Measurements from ENCODE around the gene LHPP.

GRCh38 chr10:124572751-124573150 lies 111.1 kb downstream of the LHPP start:
- TF ChIP-seq CTCF (tag by site-specific recombination; IDR thresholded peaks at IDR 0.05) (no peak), YY1 (tag by site-specific recombination; IDR thresholded peaks at IDR 0.05) (no peak), ZSCAN23 (tag by site-specific recombination; IDR thresholded peaks at IDR 0.05) (no peak), ZNF558 (tag by site-specific recombination; IDR thresholded peaks at IDR 0.05) (no peak), ZNF660 (tag by site-specific recombination; IDR thresholded peaks at IDR 0.05) (no peak), ZNF785 (tag by site-specific recombination; IDR thresholded peaks at IDR 0.05) (no peak), RBAK (tag by site-specific recombination; IDR thresholded peaks at IDR 0.05) (no peak), SP2 (tag by site-specific recombination; IDR thresholded peaks at IDR 0.05) (no peak), ZNF776 (tag by site-specific recombination; IDR thresholded peaks at IDR 0.05; ENCODE audit: borderline replicate concordance) (no peak), ZNF132 (tag by site-specific recombination; IDR thresholded peaks at IDR 0.05; ENCODE audit: borderline replicate concordance) (no peak), SETDB1 (IDR thresholded peaks at IDR 0.05; ENCODE audit: insufficient read length, low read length) (no peak), KLF10 (tag by site-specific recombination; IDR thresholded peaks at IDR 0.05) (no peak)
- TF ChIP-seq, protein P1, sequence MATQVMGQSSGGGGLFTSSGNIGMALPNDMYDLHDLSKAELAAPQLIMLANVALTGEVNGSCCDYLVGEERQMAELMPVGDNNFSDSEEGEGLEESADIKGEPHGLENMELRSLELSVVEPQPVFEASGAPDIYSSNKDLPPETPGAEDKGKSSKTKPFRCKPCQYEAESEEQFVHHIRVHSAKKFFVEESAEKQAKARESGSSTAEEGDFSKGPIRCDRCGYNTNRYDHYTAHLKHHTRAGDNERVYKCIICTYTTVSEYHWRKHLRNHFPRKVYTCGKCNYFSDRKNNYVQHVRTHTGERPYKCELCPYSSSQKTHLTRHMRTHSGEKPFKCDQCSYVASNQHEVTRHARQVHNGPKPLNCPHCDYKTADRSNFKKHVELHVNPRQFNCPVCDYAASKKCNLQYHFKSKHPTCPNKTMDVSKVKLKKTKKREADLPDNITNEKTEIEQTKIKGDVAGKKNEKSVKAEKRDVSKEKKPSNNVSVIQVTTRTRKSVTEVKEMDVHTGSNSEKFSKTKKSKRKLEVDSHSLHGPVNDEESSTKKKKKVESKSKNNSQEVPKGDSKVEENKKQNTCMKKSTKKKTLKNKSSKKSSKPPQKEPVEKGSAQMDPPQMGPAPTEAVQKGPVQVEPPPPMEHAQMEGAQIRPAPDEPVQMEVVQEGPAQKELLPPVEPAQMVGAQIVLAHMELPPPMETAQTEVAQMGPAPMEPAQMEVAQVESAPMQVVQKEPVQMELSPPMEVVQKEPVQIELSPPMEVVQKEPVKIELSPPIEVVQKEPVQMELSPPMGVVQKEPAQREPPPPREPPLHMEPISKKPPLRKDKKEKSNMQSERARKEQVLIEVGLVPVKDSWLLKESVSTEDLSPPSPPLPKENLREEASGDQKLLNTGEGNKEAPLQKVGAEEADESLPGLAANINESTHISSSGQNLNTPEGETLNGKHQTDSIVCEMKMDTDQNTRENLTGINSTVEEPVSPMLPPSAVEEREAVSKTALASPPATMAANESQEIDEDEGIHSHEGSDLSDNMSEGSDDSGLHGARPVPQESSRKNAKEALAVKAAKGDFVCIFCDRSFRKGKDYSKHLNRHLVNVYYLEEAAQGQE (tag by site-specific recombination; IDR thresholded peaks at IDR 0.05), result no peak
